ENCODE results near the gene TBCA.

Gene TBCA, protein sequence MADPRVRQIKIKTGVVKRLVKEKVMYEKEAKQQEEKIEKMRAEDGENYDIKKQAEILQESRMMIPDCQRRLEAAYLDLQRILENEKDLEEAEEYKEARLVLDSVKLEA

DNA sequence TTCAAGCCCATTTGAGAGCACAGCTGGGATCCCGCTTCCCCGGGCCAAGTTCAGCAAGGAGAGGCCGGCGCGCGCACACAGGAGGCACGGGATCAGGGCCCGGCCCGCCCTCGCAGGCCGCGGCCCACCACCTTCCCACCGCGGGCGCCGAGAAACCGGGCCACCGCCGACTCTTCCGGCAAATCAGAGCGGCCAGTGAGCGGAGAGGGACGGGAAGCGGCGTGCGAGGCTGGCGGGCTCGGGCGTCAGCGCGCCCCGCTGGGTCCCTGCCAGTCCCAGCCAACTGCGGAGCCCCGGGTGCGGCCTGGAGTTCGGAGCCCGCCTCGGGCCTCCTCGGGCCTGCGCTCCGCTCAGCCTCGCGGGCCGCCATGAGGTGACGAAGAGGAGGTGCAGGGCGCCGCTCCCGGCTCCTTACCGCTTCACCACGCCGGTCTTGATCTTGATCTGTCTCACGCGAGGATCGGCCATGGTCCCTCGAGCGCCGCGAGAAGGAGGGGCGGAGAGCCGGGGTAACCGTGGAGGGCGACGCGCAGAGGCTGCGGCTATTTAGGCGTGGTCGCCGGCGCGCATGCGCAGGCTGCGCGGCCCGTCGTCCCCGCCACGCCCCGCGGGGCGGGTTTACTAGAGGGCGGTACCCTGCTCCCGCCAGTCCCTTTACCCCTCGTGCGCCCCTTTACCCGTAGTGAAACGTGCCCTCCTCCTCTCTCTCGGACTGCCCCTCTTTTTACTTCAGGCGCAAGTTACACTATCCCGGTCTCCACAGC, at the start of gene TBCA:
TSS of gene TBCA (minus strand) at position 550 of the 764 bp plus-strand sequence. CDS start at position 468, 82 bp downstream.
- FAIRE-seq = no peak

GRCh38 chr5:77824981-77825380, 48.8 kb upstream of the TBCA start:
- FAIRE-seq = no peak

DNA sequence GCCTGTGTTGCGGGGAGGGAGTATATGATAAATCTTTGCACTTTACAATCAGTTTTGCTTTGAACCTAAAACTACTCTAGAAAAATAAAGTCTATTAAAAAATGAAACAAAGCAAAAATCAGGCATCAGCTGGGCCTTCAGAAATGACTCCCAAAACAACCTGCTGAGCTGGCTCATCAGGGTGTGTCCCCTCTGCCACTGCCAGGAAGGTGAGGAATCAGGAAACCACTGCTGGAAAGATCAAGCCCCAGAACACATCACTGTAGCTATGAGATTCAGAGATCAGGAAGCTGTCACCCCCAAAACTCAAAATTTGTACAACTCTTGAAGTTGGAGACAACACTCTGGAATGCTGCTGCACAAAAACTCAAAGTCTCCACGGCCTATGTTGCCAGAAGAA, 40.5 kb upstream of the TBCA start:
- no peak for FAIRE-seq

- FAIRE-seq = no peak
Measured at GRCh38 chr5:77812926-77813589, 36.9 kb upstream of the TBCA start.

DNA sequence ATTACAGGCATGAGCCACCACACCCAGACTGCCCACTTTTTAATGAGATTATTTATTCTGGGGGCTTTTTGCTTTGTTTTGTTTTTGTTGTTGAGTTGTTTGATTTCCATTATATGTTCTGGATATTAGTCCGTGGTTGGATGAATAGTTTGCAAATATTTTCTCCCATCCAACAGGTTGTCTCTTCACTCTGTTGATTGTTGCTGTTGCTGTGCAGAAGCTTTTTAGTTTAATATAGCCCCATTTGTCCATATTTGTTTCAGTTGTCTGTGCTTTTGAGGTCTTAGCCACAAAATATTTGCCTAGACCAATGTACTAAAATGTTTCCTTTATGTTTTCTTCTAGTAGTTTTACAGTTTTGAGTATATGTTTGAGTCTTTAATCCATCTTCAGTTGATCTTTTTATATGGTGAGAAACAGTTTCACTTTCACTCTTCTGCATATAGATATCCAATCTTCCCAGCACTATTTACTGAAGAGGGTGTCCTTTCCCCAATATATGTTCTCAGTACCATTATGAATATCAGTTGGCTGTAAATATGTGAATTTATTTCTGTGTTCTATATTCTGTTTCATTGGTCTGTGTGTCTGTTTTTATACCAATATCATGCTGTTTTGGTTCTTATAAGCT, 30.2 kb upstream of the TBCA start:
- no peak for FAIRE-seq

DNA sequence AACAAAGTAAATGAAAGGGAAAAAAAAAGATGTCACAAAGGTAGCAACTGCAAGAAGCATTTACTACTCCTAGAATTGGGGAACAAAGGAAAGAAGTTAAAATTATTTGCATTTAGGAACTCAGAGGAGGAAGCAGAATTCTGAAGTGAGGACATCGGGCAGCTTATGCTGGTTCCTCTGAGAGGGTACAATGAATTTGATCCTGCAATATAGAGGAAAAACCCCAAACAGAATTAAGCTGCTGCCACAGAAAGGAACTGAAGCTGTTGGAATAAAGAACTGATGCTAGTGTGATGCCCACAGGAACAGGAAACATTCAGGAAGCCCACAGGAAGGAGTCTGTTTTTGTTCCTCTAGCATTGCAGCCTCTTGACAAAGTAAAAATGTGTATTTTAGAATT, 22.3 kb upstream of the TBCA start:
- no peak for FAIRE-seq

DNA sequence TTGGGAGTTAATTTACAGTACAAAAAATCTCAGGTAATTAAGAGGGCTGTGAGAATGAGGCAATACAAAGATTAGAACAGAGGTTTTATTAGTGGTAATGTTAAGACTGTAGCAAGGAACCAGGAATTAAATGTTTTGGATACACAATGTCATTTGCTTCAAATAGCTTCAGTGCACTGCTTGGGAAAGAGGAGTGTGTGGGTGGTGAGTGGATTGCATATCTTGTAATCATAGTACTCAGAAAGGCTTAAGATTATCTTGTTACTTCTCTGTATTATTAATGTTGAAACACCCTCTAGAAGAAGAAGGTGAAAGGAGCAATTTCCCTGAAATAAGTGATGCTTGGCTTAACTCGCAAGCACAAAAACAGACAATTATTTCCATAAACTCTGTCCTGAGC, 21.0 kb upstream of the TBCA start:
- FAIRE-seq = no peak

DNA sequence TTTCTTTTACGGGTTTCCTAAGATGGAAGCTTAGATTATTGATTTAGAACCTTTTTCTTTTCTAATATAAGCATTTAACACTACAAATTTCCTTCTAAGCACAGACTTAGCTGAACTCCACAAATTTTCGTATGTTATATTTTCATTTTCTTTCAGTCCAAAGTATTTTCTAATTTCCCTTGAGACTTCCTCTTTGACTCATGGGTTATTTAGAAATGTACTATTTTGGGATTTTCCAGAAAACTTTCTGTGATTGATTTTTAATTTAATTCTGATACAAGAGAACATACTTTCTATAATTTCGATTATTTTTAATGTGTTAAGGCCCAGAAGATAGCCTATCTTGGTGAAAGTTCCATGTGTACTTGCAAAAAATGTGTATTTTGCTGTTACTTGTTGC, 19.7 kb upstream of the TBCA start:
- FAIRE-seq = no peak

DNA sequence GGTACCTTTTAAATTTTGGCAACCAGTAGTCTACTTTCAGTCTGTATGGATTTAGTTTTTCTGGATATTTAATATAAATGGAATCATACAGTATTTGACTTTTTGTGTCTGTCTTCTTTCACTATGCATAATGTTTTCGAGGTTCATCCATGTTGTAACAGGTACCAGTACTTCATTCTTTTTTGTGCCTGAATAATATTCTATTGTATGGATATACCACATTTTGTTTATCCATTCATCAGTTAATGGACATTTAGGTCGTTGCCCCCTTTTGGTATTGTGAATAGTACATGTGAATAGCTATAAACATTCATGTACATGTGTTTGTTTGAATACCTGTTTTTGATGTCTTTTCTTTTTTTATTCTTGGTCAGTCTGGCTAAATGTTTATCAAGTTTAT, 19.1 kb upstream of the TBCA start:
- no peak for FAIRE-seq

GRCh38 chr5:77791926-77792325, 15.8 kb upstream of the TBCA start:
- no peak for FAIRE-seq

DNA sequence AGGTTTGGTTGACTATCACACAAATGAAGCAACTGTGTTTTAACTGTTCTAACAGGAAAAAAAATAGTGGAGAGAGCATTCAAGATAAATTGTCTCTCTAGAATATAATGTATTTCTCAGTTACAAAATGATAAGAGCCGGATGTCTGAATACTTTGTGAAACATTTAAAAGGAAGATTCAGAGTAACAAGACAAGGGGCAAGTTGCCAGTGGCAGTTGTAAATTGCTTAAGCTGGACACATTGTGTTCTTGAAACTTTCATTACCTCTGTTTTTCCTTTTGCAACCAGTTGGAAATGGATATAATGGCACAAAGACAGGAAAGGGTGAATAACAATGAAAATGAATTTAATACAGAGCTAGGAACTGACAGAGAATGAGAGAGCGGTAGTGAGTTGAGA, 15.2 kb upstream of the TBCA start:
- no peak for FAIRE-seq

DNA sequence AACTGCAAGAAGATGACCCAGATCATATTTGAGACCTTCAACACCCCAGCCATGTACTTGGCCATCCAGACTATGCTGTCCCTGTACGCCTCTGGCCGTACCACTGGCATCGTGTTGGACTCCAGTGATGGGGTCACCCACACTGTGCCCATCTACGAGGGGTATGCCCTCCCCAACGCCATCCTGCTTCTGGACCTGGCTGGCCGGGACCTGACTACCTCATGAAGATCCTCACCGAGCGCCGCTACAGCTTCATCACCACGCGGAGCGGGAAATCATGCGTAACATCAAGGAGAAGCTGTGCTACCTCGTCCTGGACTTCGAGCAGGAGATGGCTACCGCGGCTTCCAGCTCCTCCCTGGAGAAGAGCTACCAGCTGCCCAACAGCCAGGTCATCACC, 9.1 kb upstream of the TBCA start:
- no peak for FAIRE-seq

GRCh38 chr5:77784735-77785134, 8.6 kb upstream of the TBCA start:
- no peak for FAIRE-seq

DNA sequence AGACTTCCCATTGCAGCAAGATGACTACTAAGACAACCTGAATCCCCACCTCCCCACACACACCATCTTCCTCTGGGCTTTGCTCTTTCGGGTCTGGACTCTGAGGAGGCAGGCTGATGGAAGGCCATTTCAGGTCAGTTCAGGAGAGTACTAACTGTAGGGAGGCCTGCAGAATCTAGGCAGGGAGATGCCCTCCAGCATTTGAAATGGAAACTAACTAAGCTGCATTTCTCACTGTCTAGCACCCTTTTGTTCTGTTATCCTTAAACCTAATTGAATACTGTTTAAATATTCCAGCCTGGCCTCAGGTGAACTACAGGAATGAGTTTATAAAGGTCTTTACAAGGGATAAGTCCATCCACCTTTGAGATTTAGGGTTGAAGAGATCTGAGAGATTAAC, 4.9 kb upstream of the TBCA start:
- FAIRE-seq = no peak

GRCh38 chr5:77778881-77779438, 2.8 kb upstream of the TBCA start:
- FAIRE-seq = no peak

GRCh38 chr5:77778398-77778797, 2.3 kb upstream of the TBCA start:
- FAIRE-seq = no peak

GRCh38 chr5:77777911-77778310, 1.8 kb upstream of the TBCA start:
- FAIRE-seq = no peak

GRCh38 chr5:77777281-77777892, 1.2 kb upstream of the TBCA start:
- FAIRE-seq = no peak

- no peak for FAIRE-seq
Measured at GRCh38 chr5:77776554-77777206, 541 bp upstream of the TBCA start.

DNA sequence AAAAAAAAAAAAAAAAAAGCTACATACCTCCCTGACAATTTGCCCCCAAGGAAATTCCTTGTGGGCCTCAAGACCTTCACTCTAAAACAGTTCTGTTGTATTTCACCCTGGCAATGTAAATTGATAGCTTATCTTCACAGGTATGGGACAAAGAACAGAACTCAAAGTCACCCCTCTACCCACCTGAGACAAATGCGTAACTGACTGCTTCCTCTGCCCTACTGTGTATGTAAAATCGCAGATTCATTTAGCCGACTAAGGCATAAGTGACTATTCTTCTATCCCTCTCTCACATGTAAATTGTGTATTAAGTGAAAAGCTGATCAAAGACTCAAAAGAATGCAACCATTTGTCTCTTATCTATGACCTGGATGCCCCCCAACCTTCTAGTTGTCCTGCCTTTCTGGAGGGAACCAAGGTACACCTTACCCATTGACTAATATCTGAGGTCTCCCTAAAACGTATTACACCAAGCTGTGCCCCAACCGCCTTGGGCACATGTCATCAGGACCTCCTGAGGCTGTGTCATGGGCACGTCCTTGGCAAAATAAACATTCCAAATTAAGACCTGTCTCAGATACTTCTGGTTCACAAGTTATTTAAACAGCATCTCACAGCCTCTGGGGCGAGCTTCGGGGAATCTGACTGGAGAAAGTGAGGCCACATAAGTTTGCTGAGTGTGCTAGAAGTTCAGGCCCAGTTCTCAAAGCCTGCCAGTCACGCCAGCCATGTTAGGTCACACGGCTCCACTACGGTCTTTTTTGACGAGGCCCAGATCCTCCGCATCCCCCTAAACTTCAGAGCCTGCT, 954 bp downstream of the TBCA start:
- no peak for FAIRE-seq

DNA sequence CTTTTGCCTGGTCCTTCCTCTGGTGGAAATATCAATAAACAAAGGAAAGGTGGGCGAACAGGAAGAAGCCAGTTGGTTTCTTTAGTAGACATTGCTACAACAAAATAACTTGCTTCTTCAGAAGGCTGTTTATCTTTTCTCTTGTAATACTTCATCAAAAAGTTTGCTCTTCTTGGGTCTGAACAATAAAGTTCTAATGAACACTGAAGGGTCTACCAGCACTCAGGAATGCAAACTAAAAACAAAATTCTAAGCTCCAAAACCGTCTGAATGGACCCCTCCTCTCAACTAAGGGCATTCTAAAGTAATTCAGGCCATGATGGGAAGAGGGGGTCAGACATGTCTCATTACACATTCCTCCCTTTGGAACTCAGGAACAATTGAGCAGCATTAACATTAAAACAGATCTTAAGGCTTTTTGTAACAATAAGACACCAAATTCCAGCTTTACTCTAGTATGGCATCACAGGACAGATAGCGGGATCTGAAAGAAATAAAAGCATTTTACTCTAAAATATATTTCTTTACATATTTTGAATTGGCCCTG, 2.3 kb downstream of the TBCA start:
- FAIRE-seq = no peak
